ENCODE data around the gene DHODH. TPM values are rescaled to one million over a fixed set of nuclear protein-coding genes. Genes with fewer than 3 reads are reported as not detected.
A peak's percentile ranks its signal among the peaks of the same experiment; 100 is the strongest.

DHODH gene
- total and polyA plus RNA-seq, 2 of the 13 experiments (the other 11 are each of a cell fraction or from before 2014, with no cell fraction given): 10.7 to 16.4 TPM

DNA sequence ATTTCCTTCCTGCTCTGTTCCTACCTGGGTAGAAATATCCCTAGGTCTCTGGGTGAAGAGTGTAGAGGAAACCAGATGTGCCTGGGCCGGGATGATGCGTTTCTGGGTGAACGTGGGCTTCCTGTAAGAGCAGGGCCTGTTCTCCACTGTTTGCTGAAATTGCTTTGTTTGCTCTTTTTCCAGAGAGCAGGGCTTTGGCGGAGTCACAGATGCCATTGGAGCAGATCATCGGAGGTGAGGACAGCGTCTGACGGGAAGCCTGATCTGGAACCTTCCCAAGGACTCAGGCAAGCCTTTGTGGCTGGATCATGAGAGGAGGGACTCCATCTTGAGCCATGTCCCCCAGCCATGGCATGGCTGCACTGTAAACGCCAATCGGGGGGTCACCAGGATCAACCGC, 15.4 kb downstream of the DHODH start (continued):
- TF ChIP-seq CSRNP1 (CRISPR knock-in tag; IDR thresholded peaks at IDR 0.05): no peak
- TF ChIP-seq ZMYM3 (CRISPR knock-in tag; IDR thresholded peaks at IDR 0.05): no peak
- TF ChIP-seq, protein P1, sequence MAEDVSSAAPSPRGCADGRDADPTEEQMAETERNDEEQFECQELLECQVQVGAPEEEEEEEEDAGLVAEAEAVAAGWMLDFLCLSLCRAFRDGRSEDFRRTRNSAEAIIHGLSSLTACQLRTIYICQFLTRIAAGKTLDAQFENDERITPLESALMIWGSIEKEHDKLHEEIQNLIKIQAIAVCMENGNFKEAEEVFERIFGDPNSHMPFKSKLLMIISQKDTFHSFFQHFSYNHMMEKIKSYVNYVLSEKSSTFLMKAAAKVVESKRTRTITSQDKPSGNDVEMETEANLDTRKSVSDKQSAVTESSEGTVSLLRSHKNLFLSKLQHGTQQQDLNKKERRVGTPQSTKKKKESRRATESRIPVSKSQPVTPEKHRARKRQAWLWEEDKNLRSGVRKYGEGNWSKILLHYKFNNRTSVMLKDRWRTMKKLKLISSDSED (CRISPR knock-in tag; IDR thresholded peaks at IDR 0.05): no peak
- peak; percentile 51; the same call in 1 of the 2 replicates for TF ChIP-seq ZFY (CRISPR knock-in tag; IDR thresholded peaks at IDR 0.05)
- no peak for TF ChIP-seq TEAD2 (CRISPR knock-in tag; IDR thresholded peaks at IDR 0.05)
- no peak for TF ChIP-seq ZNF101 (CRISPR knock-in tag; IDR thresholded peaks at IDR 0.05; ENCODE audit: borderline replicate concordance, low read depth)
- TF ChIP-seq ZNF850 (CRISPR knock-in tag; conservative IDR thresholded peaks at IDR 0.05): no peak
- no peak for TF ChIP-seq ATM (IDR thresholded peaks at IDR 0.05; ENCODE audit: borderline replicate concordance)
- TF ChIP-seq, protein P2, sequence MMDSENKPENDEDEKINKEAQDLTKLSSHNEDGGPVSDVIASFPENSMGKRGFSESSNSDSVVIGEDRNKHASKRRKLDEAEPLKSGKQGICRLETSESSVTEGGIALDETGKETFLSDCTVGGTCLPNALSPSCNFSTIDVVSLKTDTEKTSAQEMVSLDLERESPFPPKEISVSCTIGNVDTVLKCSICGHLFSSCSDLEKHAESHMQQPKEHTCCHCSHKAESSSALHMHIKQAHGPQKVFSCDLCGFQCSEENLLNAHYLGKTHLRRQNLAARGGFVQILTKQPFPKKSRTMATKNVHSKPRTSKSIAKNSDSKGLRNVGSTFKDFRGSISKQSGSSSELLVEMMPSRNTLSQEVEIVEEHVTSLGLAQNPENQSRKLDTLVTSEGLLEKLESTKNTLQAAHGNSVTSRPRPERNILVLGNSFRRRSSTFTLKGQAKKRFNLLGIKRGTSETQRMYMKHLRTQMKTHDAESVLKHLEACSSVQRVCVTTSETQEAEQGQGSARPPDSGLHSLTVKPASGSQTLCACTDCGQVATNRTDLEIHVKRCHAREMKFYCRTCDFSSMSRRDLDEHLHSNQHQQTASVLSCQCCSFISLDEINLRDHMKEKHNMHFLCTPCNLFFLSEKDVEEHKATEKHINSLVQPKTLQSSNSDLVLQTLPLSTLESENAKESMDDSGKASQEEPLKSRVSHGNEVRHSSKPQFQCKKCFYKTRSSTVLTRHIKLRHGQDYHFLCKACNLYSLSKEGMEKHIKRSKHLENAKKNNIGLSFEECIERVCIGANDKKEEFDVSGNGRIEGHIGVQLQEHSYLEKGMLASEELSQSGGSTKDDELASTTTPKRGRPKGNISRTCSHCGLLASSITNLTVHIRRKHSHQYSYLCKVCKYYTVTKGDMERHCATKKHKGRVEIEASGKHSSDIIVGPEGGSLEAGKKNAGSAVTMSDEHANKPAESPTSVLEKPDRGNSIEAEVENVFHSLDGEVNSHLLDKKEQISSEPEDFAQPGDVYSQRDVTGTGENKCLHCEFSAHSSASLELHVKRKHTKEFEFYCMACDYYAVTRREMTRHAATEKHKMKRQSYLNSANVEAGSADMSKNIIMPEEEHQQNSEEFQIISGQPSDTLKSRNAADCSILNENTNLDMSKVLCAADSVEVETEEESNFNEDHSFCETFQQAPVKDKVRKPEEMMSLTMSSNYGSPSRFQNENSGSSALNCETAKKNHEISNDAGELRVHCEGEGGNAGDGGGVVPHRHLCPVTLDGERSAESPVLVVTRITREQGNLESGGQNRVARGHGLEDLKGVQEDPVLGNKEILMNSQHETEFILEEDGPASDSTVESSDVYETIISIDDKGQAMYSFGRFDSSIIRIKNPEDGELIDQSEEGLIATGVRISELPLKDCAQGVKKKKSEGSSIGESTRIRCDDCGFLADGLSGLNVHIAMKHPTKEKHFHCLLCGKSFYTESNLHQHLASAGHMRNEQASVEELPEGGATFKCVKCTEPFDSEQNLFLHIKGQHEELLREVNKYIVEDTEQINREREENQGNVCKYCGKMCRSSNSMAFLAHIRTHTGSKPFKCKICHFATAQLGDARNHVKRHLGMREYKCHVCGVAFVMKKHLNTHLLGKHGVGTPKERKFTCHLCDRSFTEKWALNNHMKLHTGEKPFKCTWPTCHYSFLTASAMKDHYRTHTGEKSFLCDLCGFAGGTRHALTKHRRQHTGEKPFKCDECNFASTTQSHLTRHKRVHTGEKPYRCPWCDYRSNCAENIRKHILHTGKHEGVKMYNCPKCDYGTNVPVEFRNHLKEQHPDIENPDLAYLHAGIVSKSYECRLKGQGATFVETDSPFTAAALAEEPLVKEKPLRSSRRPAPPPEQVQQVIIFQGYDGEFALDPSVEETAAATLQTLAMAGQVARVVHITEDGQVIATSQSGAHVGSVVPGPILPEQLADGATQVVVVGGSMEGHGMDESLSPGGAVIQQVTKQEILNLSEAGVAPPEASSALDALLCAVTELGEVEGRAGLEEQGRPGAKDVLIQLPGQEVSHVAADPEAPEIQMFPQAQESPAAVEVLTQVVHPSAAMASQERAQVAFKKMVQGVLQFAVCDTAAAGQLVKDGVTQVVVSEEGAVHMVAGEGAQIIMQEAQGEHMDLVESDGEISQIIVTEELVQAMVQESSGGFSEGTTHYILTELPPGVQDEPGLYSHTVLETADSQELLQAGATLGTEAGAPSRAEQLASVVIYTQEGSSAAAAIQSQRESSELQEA (CRISPR knock-in tag; IDR thresholded peaks at IDR 0.05; ENCODE audit: not compliant biosample characterization): no peak
- TF ChIP-seq AGO2 (optimal IDR thresholded peaks at IDR 0.05; ENCODE audit: low read depth, low read length): no peak
- no peak for TF ChIP-seq PLRG1 (conservative IDR thresholded peaks at IDR 0.05)
- no peak for TF ChIP-seq ZNF326 (CRISPR knock-in tag; IDR thresholded peaks at IDR 0.05; ENCODE audit: borderline replicate concordance)
- TF ChIP-seq ZNF256 (CRISPR knock-in tag; conservative IDR thresholded peaks at IDR 0.05): no peak
- TF ChIP-seq, protein P3, sequence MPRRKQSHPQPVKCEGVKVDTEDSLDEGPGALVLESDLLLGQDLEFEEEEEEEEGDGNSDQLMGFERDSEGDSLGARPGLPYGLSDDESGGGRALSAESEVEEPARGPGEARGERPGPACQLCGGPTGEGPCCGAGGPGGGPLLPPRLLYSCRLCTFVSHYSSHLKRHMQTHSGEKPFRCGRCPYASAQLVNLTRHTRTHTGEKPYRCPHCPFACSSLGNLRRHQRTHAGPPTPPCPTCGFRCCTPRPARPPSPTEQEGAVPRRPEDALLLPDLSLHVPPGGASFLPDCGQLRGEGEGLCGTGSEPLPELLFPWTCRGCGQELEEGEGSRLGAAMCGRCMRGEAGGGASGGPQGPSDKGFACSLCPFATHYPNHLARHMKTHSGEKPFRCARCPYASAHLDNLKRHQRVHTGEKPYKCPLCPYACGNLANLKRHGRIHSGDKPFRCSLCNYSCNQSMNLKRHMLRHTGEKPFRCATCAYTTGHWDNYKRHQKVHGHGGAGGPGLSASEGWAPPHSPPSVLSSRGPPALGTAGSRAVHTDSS (CRISPR knock-in tag; conservative IDR thresholded peaks at IDR 0.05): no peak
- TF ChIP-seq HIVEP1 (CRISPR knock-in tag; IDR thresholded peaks at IDR 0.05): 0 out of 2 replicates have a peak, but pooled peaks have one; percentile 44
- no peak for TF ChIP-seq AKAP8 (CRISPR knock-in tag; IDR thresholded peaks at IDR 0.05)
- TF ChIP-seq NCOA1 (CRISPR knock-in tag; IDR thresholded peaks at IDR 0.05): no peak
